GM11168 (cell line): Measurements from ENCODE around the gene SEPHS2.
"Not testable (repeated sequence)": the region's sequence is repeated elsewhere in the genome, so short reads cannot be mapped to it uniquely, and the experiment has no call there.

ENCODE experiments used
- in situ Hi-C: fragments of 300-500 bp; cut with MboI; formaldehyde crosslinking; loops from one replicate; pipeline ENCODE4 v1.12.0; 2022; ENCODE audit warnings: low sequenced_read_pairs; ENCODE audit not compliant: unreplicated experiment

Gene SEPHS2, protein sequence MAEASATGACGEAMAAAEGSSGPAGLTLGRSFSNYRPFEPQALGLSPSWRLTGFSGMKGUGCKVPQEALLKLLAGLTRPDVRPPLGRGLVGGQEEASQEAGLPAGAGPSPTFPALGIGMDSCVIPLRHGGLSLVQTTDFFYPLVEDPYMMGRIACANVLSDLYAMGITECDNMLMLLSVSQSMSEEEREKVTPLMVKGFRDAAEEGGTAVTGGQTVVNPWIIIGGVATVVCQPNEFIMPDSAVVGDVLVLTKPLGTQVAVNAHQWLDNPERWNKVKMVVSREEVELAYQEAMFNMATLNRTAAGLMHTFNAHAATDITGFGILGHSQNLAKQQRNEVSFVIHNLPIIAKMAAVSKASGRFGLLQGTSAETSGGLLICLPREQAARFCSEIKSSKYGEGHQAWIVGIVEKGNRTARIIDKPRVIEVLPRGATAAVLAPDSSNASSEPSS

DNA sequence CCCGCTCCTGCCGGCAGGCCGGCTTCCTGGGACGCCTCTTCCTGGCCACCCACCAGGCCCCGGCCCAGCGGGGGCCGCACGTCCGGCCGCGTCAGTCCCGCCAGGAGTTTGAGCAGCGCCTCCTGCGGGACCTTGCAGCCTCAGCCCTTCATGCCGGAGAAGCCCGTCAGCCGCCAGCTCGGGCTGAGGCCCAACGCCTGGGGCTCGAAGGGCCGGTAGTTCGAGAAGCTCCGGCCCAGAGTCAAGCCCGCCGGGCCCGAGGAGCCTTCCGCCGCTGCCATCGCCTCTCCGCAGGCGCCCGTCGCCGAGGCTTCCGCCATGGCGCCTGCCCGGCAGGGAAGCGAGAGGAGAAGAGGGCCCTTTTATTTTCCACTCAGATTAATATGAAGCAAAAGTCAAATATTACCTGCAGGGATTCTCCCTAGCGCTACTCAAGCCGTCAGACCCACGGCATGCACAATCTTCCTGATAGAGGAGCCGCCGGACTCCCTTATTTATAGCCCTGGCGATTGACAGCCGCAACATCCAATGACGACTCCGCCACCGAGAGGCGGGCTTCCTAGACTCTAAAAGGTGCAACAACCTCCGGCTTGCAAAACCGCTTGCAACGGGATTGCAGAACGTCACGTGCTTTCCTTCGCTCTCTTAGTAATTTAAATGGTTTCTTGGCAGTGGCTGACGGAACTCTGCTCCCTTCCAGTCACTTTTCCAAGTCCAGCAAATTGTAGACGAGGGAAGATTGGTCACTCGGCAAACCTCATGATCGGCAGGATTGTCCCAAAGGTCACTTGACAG, at the start of gene SEPHS2:
Gene SEPHS2 (minus strand): TSS at position 467 of the 795 bp plus-strand sequence. CDS start 147 bp downstream, at position 320.
- in situ Hi-C loops: no loop called here

GRCh38 chr16:30494709-30495108, 49.0 kb upstream of the SEPHS2 start:
- in situ Hi-C loops: no loop called here

DNA sequence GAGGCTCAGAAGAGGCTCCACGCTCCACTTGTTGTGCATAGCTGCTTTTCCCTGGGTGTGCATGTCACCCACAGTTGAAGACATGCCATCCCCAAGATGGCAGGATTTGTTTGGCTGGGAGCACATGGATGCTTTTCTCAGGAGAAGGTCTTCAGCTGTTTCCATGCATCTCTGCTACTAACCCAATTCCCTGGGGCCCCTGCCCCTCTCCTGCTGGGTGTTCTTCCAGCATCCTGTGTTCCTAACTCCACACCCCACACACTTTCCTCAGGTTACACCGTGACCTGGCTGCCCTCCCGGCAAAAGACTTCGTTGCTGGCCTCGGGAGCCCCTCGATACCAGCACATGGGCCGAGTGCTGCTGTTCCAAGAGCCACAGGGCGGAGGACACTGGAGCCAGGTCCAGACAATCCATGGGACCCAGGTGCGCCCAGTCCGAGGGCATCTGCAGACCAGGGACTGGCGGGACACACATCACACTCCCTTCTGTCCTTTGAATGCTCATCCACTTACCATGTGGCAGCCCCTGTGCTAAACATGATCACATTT, 48.3 kb upstream of the SEPHS2 start:
- in situ Hi-C loops: no loop called here

DNA sequence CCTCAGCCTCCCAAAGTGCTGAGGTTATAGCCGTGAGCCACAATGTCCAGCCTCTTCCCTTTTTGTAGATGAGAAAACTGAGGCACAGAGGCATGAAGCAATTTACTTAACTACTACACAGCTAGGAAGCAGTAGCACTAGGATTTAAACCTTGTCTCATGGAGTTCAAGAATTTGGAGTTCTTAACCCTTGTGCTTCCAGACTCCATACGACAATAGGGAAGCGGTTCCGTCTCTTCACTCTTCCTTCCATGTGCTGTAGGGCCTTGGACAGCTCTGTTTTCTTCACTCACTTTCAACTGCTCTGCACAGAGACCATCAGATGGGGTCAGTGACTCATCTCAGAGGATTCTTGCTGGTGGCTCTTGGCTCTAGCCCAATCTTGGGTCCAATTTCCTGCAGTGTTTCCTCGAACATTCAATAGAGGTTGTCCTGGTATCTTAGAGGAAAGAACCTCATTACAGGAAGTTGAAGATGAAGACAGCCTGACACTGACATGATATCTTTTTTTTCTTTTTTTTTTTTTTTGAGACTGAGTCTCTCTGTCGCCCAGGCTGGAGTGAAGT, 46.2 kb upstream of the SEPHS2 start:
- in situ Hi-C loops: no loop called here

DNA sequence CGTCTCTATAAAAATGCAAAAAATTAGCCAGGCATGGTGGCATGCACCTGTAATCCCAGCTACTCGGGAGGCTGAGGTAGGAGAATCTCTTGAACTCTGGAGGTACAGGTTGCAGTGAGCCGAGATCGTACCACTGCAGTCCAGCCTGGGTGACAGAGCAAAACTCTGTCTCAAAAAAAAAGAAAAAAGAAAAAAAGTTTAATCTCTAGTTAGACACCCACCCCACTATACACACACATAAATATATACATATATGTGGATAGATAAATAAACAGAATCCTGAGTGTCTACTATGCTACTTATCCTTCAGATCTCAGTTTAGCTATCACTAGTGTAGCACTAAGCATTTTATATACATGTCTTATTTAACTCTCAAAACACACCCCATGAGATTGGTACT, 45.6 kb upstream of the SEPHS2 start:
- in situ Hi-C loops: no loop called here

- in situ Hi-C loops: no loop called here
Observed at GRCh38 chr16:30490210-30490609, 44.5 kb upstream of the SEPHS2 start.

- in situ Hi-C loops: no loop called here
Observed at GRCh38 chr16:30488764-30489605, 43.3 kb upstream of the SEPHS2 start.

GRCh38 chr16:30485818-30486436, 40.3 kb upstream of the SEPHS2 start:
- in situ Hi-C loops: no loop called here

DNA sequence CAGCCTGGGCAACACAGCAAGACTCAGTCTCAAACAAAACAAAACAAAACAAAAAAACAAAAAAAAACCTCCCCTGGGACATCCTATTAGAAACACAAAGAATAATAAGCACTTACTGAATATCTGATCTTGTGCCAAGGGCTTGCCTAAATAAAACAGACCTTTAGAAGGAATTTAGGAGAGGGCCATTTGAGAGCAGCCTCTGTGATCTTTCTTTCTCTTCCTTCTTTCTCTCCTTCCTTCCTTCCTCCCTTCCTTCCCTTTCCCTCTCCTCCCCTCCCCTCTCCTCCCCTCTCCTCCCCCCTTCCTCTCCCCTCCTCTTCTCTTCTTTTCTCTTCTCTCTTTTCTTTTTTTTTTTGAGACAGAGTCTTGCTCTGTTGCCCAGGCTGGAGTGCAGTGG, 39.2 kb upstream of the SEPHS2 start:
- in situ Hi-C loops: no loop called here

GRCh38 chr16:30482366-30482765, 36.7 kb upstream of the SEPHS2 start:
- in situ Hi-C loops: no loop called here

GRCh38 chr16:30481381-30481780, 35.7 kb upstream of the SEPHS2 start:
- in situ Hi-C loops: no loop called here

DNA sequence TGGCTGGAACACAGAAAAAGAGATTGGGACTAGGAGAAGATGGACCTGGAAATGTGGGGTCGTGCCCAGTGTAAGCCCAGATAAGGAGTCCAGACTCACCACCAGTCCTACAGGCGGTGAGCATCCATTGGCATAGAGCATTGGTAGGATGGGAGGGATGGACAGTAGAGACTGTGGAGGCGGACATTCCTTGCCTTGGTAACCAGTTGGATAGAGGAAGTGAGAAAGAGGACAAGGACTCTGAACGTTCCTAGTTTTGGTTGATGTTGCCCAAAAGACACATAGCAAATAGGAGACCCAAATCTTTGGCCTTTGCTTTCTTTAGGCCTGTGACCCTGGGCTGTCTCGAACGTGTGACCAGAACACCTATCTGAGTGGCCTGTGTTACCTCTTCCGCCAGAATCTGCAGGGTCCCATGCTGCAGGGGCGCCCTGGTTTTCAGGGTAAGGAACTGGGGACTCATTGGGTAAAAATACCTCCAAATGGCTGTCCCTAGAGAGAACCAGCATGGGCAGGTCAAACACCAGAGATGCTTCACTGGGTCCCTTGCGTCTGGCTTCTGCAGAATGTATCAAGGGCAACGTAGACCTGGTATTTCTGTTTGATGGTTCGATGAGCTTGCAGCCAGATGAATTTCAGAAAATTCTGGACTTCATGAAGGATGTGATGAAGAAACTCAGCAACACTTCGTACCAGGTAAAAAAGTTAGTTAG, 33.2 kb upstream of the SEPHS2 start:
- in situ Hi-C loops: no loop called here

- in situ Hi-C loops: not testable (repeated sequence)
Observed at GRCh38 chr16:30477773-30478172, 32.1 kb upstream of the SEPHS2 start.

- in situ Hi-C loops: no loop called here
Observed at GRCh38 chr16:30476991-30477390, 31.3 kb upstream of the SEPHS2 start.

DNA sequence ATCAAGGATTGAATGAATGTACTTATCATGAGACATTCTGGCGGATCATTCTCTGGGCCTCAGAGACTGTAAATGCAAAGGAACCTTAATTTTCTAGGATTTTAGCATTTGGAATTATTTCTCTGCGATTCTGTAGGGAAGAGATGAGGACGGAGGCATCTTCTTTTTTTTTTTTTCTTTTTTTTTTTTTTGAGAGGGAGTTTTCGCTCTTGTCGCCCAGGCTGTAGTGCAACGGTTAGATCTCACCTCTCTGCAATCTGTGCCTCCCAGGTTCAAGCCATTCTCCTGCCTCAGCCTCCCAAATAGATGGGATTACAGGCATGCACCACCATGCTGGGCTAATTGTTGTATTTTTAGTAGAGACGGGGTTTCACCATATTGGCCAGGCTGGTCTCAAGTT, 29.0 kb upstream of the SEPHS2 start:
- in situ Hi-C loops: no loop called here

DNA sequence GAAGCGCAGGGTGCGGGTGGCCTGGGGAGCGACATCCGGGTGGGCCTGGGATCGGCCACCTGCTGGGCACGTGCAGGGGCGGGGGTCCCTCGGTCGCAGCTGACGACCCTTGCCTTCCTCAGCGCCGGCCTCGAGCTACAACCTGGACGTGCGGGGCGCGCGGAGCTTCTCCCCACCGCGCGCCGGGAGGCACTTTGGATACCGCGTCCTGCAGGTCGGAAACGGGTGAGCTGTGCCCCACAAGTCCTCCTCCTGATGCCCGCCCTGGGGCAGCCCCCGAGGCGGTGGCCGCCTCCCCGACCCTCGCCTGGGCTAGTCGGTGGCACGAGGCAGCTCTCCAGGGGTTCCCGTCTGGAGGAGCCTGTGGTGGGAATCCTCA, 28.4 kb upstream of the SEPHS2 start:
- in situ Hi-C loops: no loop called here

DNA sequence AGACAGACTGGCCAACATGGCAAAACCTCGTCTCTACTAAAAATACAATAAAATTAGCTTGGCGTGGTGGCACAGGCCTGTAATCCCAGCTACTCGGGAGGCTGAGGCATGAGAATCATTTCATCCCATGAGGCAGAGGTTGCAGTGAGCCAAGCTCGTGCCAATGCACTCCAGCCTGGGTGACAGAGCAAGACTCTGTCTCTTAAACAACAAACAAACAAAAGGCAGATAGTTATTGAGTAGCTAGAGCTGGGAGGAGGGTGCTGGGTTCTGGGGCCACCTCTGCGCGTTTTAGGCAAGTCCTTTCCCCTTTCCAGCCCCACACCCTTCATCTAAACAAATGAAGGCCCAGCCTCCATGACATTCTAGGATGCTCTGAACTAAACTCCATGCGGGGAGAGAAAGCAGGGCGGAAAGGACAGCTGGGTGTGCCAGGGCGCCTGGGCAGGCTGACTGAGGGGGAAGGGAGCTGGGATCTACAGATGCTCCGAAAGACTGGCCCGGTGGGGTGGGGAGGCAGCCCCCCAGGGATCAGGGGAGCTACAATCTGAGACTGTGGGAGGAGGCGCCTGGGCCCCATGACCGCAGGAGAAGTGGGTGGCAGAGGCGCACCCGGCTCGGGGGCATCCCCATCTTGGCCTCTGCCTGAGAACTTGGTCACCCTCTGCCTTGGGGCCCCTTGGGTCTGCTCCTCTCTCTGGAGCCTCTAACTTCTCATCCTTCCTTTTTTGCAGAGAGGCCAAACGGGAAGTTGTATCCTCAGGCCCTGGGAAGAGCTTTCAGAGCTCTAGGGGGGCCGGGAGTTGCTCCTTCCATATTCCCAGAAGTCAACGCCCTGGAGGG, 27.8 kb upstream of the SEPHS2 start:
- in situ Hi-C loops: no loop called here

DNA sequence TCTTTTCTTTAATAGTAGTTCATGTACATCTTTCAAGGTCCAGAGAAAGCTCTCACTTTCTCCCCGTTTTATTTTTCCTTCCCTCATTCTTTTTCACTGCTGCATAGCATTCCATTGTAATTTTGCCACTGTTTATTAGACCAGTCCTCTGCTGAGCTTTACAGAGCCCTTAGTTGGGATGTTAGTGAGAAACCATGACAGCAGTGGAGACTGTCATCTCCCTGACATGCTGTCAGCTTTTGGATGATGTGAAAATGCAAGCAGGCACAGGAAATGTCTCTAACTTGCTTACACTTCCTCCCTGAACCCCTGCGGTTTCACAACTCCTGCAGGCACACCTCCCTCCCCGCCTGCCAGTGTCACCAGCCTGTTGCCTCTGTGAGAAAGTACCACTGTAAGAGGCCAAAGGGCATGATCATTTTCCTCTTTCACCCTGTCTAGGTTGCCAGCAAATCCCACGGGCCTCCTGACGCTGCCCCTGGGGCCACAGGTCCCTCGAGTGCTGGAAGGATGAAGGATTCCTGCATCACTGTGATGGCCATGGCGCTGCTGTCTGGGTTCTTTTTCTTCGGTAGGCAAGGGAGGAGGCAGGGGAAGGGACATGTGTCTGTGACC, 26.8 kb upstream of the SEPHS2 start, which contains the start of gene ITGAL:
Gene ITGAL (plus strand): TSS at position 415 of the 615 bp plus-strand sequence. CDS start 96 bp downstream, at position 511.
- in situ Hi-C loops: no loop called here
